Ishikawa (cell line): Measurements from ENCODE around the gene ATXN7.

Experiments
- CEBPB ChIP-seq: IDR thresholded peaks from 2 replicates; pipeline ENCODE4 v1.6.1; 2012
- CREB1 ChIP-seq: IDR thresholded peaks from 2 replicates; pipeline ENCODE4 v1.6.1; 2012; ENCODE audit warnings: low read depth
- EGR1 ChIP-seq: IDR thresholded peaks from 2 replicates; pipeline ENCODE4 v1.6.1; 2012
- EP300 ChIP-seq: IDR thresholded peaks from 2 replicates; pipeline ENCODE4 v1.6.1; 2012; ENCODE audit warnings: borderline replicate concordance
- NFIC ChIP-seq: IDR thresholded peaks from 2 replicates; pipeline ENCODE4 v1.6.1; 2012
- RAD21 ChIP-seq: IDR thresholded peaks from 2 replicates; pipeline ENCODE4 v1.6.1; 2012; ENCODE audit warnings: low read depth
- REST ChIP-seq: IDR thresholded peaks from 2 replicates; pipeline ENCODE4 v1.6.1; 2012; ENCODE audit warnings: low read depth, mild to moderate bottlenecking
- TAF1 ChIP-seq: IDR thresholded peaks from 2 replicates; pipeline ENCODE4 v1.6.1; 2012; ENCODE audit warnings: low read depth, mild to moderate bottlenecking
- TEAD4 ChIP-seq: IDR thresholded peaks from 2 replicates; pipeline ENCODE4 v1.6.1; 2012
- ZBTB7A ChIP-seq: IDR thresholded peaks from 2 replicates; pipeline ENCODE4 v1.6.1; 2012; ENCODE audit warnings: low read depth
- TF ChIP-seq, protein P1 (sequence below): IDR thresholded peaks from 2 replicates; pipeline ENCODE4 v1.6.1; 2012

DNA sequence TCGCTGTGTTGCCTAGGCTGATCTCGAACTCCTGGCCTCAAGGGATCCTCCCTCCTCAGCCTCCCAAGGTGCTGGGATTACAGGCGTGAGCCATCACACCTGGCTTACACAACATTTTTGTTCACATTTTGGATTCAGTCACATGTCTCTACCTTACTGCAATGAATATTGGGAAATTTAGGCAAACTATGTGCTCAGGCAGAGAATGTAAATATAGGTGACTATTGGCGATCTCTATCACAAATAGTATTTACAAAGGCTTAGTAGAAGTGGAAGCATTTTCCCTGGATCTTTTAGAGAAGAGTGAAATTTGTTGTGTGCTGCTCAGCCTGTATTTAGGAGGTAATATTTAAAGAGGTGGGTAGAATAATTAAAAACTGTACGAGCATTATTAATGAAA, 27.9 kb downstream of the ATXN7 start:
- TF ChIP-seq RAD21: no peak
- TF ChIP-seq, protein P1, sequence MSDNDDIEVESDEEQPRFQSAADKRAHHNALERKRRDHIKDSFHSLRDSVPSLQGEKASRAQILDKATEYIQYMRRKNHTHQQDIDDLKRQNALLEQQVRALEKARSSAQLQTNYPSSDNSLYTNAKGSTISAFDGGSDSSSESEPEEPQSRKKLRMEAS: no peak
- TF ChIP-seq EGR1: no peak
- TF ChIP-seq REST: no peak
- no peak for TF ChIP-seq EP300
- TF ChIP-seq CREB1: no peak
- TF ChIP-seq TAF1: no peak
- no peak for TF ChIP-seq CEBPB
- no peak for TF ChIP-seq ZBTB7A
- TF ChIP-seq TEAD4: no peak
- TF ChIP-seq NFIC: no peak
